Common myeloid progenitor, CD34-positive (primary cell): ENCODE results near the gene FAF2.
"Not testable (repeated sequence)": the region's sequence is repeated elsewhere in the genome, so short reads cannot be mapped to it uniquely, and the experiment has no call there.

Source experiments
- CTCF ChIA-PET: fragments of 350-600 bp; sonication (Branson Sonifier 250); formaldehyde crosslinking; loops from one replicate; lab custom pipeline; 2021; ENCODE audit warnings: antibody characterized with exemption; lab: Charles Lee
- POLR2A ChIA-PET: fragments of 350-600 bp; sonication (Branson Sonifier 250); formaldehyde crosslinking; loops from one replicate; lab custom pipeline; 2021; ENCODE audit warnings: antibody characterized with exemption; lab: Charles Lee
- DNase-seq, 3 donors: peaks; one replicate each; pipeline versions ENCODE4 v3.0.0 to v3.0.0-alpha.2; 2013
- H3K27ac ChIP-seq, 2 experiments: 1 replicate in 1 of 2; 2 replicates in 1 of 2; pipeline ENCODE4 v1.7.0; 2013; ENCODE audit warnings: inconsistent platforms in 2 of 2, low read length in 2 of 2, mild to moderate bottlenecking in 2 of 2, low read depth in 1 of 2, moderate library complexity in 1 of 2; ENCODE audit not compliant: severe bottlenecking in 2 of 2, insufficient read depth in 1 of 2, poor library complexity in 1 of 2
- H3K27me3 ChIP-seq, 5 experiments: replicated peaks in 2 of 5; 1 replicate in 3 of 5; 2 replicates in 2 of 5; pipeline versions ENCODE4 v1.6.1 to v1.7.0; 2013; ENCODE audit warnings: low read length in 4 of 5, mild to moderate bottlenecking in 2 of 5, moderate library complexity in 2 of 5, inconsistent platforms in 1 of 5; ENCODE audit not compliant: insufficient read depth in 5 of 5, control insufficient read depth in 4 of 5
- H3K36me3 ChIP-seq, 4 experiments: 1 replicate in 2 of 4; 2 replicates in 2 of 4; pipeline versions ENCODE4 v1.6.1 to v1.7.0; 2013; ENCODE audit warnings: low read length in 3 of 4, control low read depth in 1 of 4, mild to moderate bottlenecking in 1 of 4; ENCODE audit not compliant: control insufficient read depth in 4 of 4, insufficient read depth in 4 of 4
- H3K4me1 ChIP-seq, 4 experiments: 1 replicate in 3 of 4; 2 replicates in 1 of 4; pipeline versions ENCODE4 v1.6.1 to v1.7.1; 2013; ENCODE audit warnings: low read length in 3 of 4, mild to moderate bottlenecking in 3 of 4, control low read depth in 1 of 4, inconsistent platforms in 1 of 4, moderate library complexity in 1 of 4; ENCODE audit not compliant: control insufficient read depth in 4 of 4, insufficient read depth in 4 of 4; ENCODE audit errors: control extremely low read depth in 1 of 4
- H3K4me3 ChIP-seq, 7 experiments: 1 replicate in 4 of 7; 2 replicates in 3 of 7; pipeline versions ENCODE4 v1.5.1 to v1.7.0; 2013; ENCODE audit warnings: mild to moderate bottlenecking in 7 of 7, low read length in 6 of 7, moderate library complexity in 6 of 7, inconsistent platforms in 2 of 7, low read depth in 2 of 7, control low read depth in 1 of 7; ENCODE audit not compliant: insufficient read depth in 4 of 7, control insufficient read depth in 1 of 7; ENCODE audit errors: extremely low read depth in 1 of 7
- H3K9me3 ChIP-seq, 5 experiments: 1 replicate in 4 of 5; 2 replicates in 1 of 5; pipeline versions ENCODE4 v1.6.1 to v1.7.1; 2013; ENCODE audit warnings: low read length in 4 of 5, mild to moderate bottlenecking in 2 of 5, inconsistent platforms in 1 of 5, low read depth in 1 of 5, moderate library complexity in 1 of 5; ENCODE audit not compliant: control insufficient read depth in 4 of 5, insufficient read depth in 2 of 5; ENCODE audit errors: control extremely low read depth in 1 of 5
- WGBS: methylation state at CpG from one replicate; pipeline ENCODE4 v1.1.5; 2013; ENCODE audit not compliant: insufficient coverage; 5-methylcytosine and 5-hydroxymethylcytosine counted together

Gene FAF2

DNA sequence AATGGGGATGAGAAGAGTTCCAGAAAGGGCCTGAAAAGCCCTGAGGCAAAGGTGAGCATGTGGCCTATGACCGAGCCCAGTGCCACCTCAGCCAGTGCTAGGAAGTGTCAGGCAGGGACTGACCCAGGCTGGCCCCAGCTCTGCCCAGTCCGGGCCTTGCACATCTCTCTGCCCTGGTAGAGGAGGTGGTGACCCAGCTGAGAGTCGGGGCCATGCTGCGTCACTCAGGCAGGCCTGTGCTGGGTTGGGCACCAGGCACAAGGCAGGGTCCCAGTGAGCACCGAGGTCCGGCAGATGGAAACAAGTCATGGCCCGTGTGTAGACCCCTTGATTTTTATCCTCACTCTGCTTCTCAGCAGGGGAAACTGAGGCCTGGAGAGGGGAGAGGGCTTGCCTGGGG lies 101.7 kb downstream of the FAF2 start:
- no peaks in the 10 kb centered on the region for H3K27me3 ChIP-seq
- POLR2A ChIA-PET, result no interaction called here
- DNase-seq, result no peak
- H3K4me1 ChIP-seq, result peaks cover 0 to 21% (median 8%) of the 10 kb centered on the region in 4 experiments
- H3K9me3 ChIP-seq, result no peaks in the 10 kb centered on the region
- no peaks in the 10 kb centered on the region for H3K36me3 ChIP-seq
- CTCF ChIA-PET, result interaction anchor here (0.9 to 1.7 kb wide), 2 partner anchors 12 to 22 kb away, joined by 3 to 4 read pairs; partner anchors contain the start of gene RNF44
- WGBS, result 87% methylated on average over 7 of the region's 7 CpGs
- no peak overlapping the region for H3K4me3 ChIP-seq
- no peak overlapping the region for H3K27ac ChIP-seq

DNA sequence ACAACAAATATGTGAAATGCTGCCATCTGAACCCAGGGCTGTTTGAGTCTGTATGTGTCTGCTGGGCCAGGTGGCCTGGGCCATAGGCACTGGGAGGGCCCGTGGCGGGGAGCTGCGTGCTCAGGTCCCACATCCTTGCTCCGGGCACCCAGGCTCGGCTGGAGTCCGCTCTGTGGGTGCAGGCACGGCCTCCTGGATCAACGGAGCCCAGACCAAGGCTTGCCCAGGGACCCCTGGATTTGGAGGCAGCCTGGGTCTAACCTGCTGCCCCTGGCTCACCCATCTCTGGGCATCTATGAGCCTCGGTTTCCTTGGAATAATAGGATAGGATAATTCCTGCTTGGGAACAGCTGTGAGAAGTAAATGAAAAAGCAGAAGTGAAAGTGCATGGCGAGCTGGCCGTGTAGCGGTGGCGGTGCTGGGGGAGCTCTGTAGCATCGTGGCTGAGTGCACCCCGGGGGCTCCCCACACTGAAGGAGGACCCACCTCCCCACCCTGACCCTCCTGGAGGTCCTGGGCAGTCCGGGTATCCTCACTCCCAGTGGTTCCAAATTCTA lies 102.2 kb downstream of the FAF2 start:
- DNase-seq, result peak in 1 of 3 donors; percentile 41
- 41% methylated on average over 13 of the region's 16 CpGs for WGBS
- Histone ChIP-seq H3K27ac (no peak overlapping the region), H3K4me1 (peaks cover 0 to 20% (median 8%) of the 10 kb centered on the region in 4 experiments), H3K4me3 (peak overlapping the region in 4 of 7 experiments; percentile 42 to 76 (median 56)), H3K36me3 (no peaks in the 10 kb centered on the region), H3K9me3 (no peaks in the 10 kb centered on the region), H3K27me3 (no peaks in the 10 kb centered on the region)
- POLR2A ChIA-PET, result no interaction called here
- CTCF ChIA-PET, result interaction anchor here (1.7 kb wide), 1 partner anchor 21 kb away, joined by 4 read pairs; no protein-coding TSS in a partner anchor

DNA sequence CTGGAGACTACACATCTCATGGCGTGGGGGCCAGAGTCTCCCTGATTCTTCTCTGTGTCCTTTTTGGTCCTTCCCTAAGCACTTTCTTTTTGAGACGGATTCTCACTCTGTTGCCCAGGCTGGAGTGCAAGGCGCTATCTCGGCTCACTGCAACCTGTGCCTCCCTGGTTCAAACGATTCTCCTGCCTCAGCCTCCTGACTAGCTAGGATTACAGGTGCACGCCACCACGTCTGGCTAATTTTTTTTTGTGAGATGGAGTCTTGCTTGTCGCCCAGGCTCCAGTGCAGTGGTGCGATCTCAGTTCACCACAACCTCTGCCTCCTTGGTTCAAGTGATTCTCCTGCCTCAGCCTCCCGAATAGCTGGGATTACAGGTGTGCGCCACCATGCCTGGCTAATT lies 102.8 kb downstream of the FAF2 start:
- H3K36me3 ChIP-seq, DNase-seq, H3K9me3 ChIP-seq, H3K27ac ChIP-seq, H3K27me3 ChIP-seq, POLR2A ChIA-PET: not testable (repeated sequence)
- peaks cover 0 to 20% (median 8%) of the 10 kb centered on the region in 4 experiments for H3K4me1 ChIP-seq
- WGBS, result 74% methylated on average over 7 of the region's 11 CpGs
- CTCF ChIA-PET, result interaction anchor here (1.1 to 1.7 kb wide), 2 partner anchors 21 to 611 kb away, joined by 3 to 4 read pairs; no protein-coding TSS in a partner anchor
- peak overlapping the region in 3 of 7 experiments; percentile 52 to 76 (median 59) for H3K4me3 ChIP-seq

DNA sequence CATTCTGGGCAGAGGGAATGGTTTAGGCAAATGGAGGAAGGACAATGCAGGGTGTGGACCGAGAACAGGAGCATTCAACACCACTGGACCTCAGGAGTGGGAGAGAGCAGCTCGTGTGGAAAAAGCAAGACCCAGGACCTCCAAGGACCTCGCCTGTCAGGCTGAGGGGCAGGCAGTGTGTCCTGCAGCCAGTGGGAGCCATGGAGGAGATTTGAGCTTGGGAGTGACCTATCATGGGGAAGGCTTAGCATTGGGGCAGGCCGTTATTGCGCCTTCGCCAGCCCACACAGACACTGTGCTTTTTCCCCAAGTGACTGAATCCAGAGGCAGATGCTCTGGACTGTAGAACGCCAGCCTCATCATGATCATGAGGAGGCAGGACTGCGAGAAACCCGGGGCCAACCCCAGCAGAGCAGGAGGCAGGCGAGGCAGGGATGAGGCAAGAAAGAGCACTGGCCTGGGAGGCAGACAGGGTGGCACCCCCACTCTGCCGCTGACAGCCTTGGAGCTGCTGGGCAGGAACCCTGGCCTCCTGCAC lies 104.2 kb downstream of the FAF2 start:
- Histone ChIP-seq H3K9me3 (no peaks in the 10 kb centered on the region), H3K36me3 (no peaks in the 10 kb centered on the region), H3K27me3 (no peaks in the 10 kb centered on the region), H3K4me3 (no peak overlapping the region), H3K4me1 (peaks cover 0 to 19% (median 8%) of the 10 kb centered on the region in 4 experiments), H3K27ac (no peak overlapping the region)
- DNase-seq, result no peak
- CTCF ChIA-PET, result interaction anchor here (0.5 to 1.5 kb wide), 5 partner anchors 9 to 936 kb away, joined by 3 read pairs; no protein-coding TSS in a partner anchor
- POLR2A ChIA-PET, result no interaction called here
- 95% methylated on average over 10 of the region's 11 CpGs for WGBS

DNA sequence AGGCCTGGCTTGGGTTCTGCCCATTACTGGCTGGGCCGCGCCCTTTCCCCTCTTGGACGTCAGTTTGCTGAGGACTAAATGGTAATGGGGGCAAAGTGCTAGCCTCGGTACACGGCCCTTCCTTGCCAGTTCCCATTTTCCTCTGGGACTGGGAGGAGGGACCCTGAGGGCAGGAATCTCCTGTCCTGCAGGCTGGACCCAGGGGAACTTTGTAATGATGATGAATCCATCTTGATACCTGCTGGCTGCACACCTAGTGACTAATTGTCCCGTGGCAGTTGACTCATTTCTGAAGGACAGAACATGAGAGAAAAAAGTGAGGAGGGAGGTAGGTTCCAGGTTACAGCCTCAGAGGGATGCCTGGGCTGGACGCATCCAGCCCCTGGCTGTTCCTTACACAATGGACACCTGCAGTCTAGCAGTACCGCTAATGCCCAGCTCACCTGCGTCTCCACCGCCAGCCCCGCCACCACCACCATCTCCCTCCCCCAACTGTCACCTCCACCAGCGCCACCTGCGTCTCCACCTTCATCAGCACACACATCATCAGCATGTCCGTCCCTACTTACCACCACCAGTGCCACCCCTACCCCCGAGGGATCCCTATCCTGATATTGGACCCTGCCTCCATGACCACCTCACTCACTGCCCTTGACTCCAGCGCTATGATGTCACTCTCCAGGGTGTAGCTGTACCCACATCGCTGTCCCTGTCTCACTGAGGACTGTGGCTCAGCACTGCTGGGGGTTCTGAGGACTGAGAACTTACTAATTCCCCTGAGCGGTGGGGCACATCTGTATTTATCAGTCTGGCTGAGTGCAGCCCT lies 105.3 kb downstream of the FAF2 start:
- no peaks in the 10 kb centered on the region for H3K36me3 ChIP-seq
- no peaks in the 10 kb centered on the region for H3K27me3 ChIP-seq
- H3K4me1 ChIP-seq, result peaks cover 0 to 13% (median 8%) of the 10 kb centered on the region in 4 experiments
- H3K4me3 ChIP-seq, result no peak overlapping the region
- 82% methylated on average over 11 of the region's 18 CpGs for WGBS
- ChIA-PET CTCF (interaction anchor here (1.2 to 2.1 kb wide), 3 partner anchors 10 to 42 kb away, joined by 3 to 8 read pairs (median 3); no protein-coding TSS in a partner anchor), POLR2A (interaction anchor here (0.6 kb wide), 1 partner anchor 11 kb away, joined by 3 read pairs; no protein-coding TSS in a partner anchor)
- H3K9me3 ChIP-seq, result no peaks in the 10 kb centered on the region
- no peak for DNase-seq
- H3K27ac ChIP-seq, result no peak overlapping the region

DNA sequence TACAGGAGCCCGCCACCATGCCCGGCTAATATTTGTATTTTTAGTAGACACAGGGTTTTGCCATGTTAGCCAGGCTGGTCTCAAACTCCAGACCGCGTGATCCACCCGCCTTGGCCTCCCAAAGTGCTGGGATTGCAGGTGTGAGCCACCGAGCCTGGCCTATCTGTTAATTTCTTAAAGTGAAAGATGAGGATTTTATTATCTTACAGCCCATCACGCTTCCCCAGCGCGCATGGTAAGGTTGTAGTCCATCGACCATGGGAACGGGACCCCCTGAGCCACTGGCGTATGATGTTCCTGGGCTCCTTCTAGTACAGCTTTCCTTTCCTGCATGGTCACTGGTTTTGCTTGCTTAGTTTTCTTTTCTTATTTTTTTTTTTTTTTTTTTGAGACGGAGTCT lies 109.7 kb downstream of the FAF2 start:
- DNase-seq, result no peak
- no peaks in the 10 kb centered on the region for H3K36me3 ChIP-seq
- H3K4me3 ChIP-seq, result no peak overlapping the region
- no peaks in the 10 kb centered on the region for H3K9me3 ChIP-seq
- CTCF ChIA-PET, result interaction anchor here (0.9 to 1.6 kb wide), 2 partner anchors 9 to 14 kb away, joined by 3 to 4 read pairs; partner anchors contain the start of gene CDHR2
- H3K27ac ChIP-seq, result no peak overlapping the region
- H3K27me3 ChIP-seq, result peaks cover 0 to 2% (median 0%) of the 10 kb centered on the region in 5 experiments
- H3K4me1 ChIP-seq, result peaks cover 0 to 17% (median 11%) of the 10 kb centered on the region in 4 experiments
- POLR2A ChIA-PET, result interaction anchor here (0.6 kb wide), 1 partner anchor 129 kb away, joined by 4 read pairs; no protein-coding TSS in a partner anchor
- WGBS, result 99% methylated on average over 11 of the region's 13 CpGs
